Endothelial cell of umbilical vein (primary cell): ENCODE results near the gene KCNG1. TPM values are rescaled to one million over a fixed set of nuclear protein-coding genes. Genes with fewer than 3 reads are reported as not detected.

Source experiments
- BruUV-seq: library from RNA; stranded (reverse); fragments of 400-500 nt; replicated peaks from 2 replicates; lab custom pipeline; 2021; lab: Mats Ljungman, UMichigan
- CTCF ChIA-PET: fragments of 300-600, 350-600 bp; sonication (Branson Sonifier 250); formaldehyde crosslinking; loops from one replicate; lab custom pipeline; 2021; ENCODE audit warnings: antibody characterized with exemption, inconsistent platforms; lab: Charles Lee
- POLR2A ChIA-PET: fragments of 300-600, 350-600 bp; sonication (Branson Sonifier 250); formaldehyde crosslinking; loops from one replicate; lab custom pipeline; 2021; ENCODE audit warnings: antibody characterized with exemption, inconsistent platforms; lab: Charles Lee
- DNase-seq: peaks from one replicate; pipeline ENCODE4 v3.0.0-alpha.2; 2011; ENCODE audit warnings: low read depth, low spot score
- FAIRE-seq: peaks from 2 replicates; lab custom pipeline; 2011; peaks lifted over from hg19 to GRCh38; lab: Jason Lieb, UNC
- H2AFZ ChIP-seq: 2 replicates; pipeline ENCODE4 v1.6.0; 2012; ENCODE audit warnings: low read depth, low read length, control low read depth, inconsistent platforms
- H3K27ac ChIP-seq: 2 replicates; pipeline ENCODE4 v1.5.1; 2011; ENCODE audit warnings: low read depth, mild to moderate bottlenecking, control low read depth, low read length, moderate library complexity; ENCODE audit not compliant: insufficient read depth
- H3K27me3 ChIP-seq, 2 experiments: 2 replicates each; pipeline versions ENCODE4 v1.6.0 to v1.6.1; 2011; ENCODE audit warnings: low read length in 2 of 2, mixed read lengths in 1 of 2; ENCODE audit not compliant: control insufficient read depth in 2 of 2, insufficient read depth in 2 of 2
- H3K36me3 ChIP-seq, 2 experiments: 2 replicates in 1 of 2; 3 replicates in 1 of 2; pipeline ENCODE4 v1.5.1; 2011; ENCODE audit warnings: low read length in 2 of 2, mild to moderate bottlenecking in 1 of 2, moderate library complexity in 1 of 2; ENCODE audit not compliant: control insufficient read depth in 2 of 2, insufficient read depth in 2 of 2; ENCODE audit errors: extremely low read depth in 1 of 2
- H3K4me1 ChIP-seq: 3 replicates; pipeline ENCODE4 v1.5.1; 2011; ENCODE audit warnings: mild to moderate bottlenecking, low read length; ENCODE audit not compliant: control insufficient read depth, insufficient read depth; ENCODE audit errors: extremely low read depth
- H3K4me2 ChIP-seq: 2 replicates; pipeline ENCODE4 v1.6.1; 2011; ENCODE audit warnings: low read length, control low read depth, mixed read lengths; ENCODE audit not compliant: insufficient read depth
- H3K4me3 ChIP-seq, 3 experiments: fragments of 200-600 bp in 1 of 3; sonication (generic), shearing (Covaris generic) in 1 of 3; replicated peaks in 1 of 3; 2 replicates each; pipeline ENCODE4 v1.5.1; 2011 to 2016; ENCODE audit warnings: control low read depth in 3 of 3, low read length in 3 of 3, mild to moderate bottlenecking in 2 of 3, inconsistent platforms in 1 of 3, low read depth in 1 of 3, moderate library complexity in 1 of 3; ENCODE audit not compliant: insufficient read depth in 1 of 3
- H3K79me2 ChIP-seq: 2 replicates; pipeline ENCODE4 v1.6.0; 2012; ENCODE audit warnings: low read length, inconsistent platforms; ENCODE audit not compliant: control insufficient read depth, insufficient read depth
- H3K9ac ChIP-seq: replicated peaks from 2 replicates; pipeline ENCODE3; 2011; ENCODE audit warnings: low read length, control low read depth; ENCODE audit not compliant: insufficient read depth; ENCODE audit errors: extremely low read depth
- H3K9me1 ChIP-seq: replicated peaks from 3 replicates; pipeline ENCODE4 v1.6.0; 2011; ENCODE audit warnings: mild to moderate bottlenecking, low read length; ENCODE audit not compliant: control insufficient read depth, insufficient read depth; ENCODE audit errors: extremely low read depth
- H3K9me3 ChIP-seq: replicated peaks from 2 replicates; pipeline ENCODE4 v1.5.1; 2012; ENCODE audit warnings: low read length, inconsistent platforms; ENCODE audit not compliant: control insufficient read depth, insufficient read depth
- H4K20me1 ChIP-seq: replicated peaks from 2 replicates; pipeline ENCODE3; 2011; ENCODE audit warnings: mild to moderate bottlenecking, low read length; ENCODE audit not compliant: control insufficient read depth, insufficient read depth; ENCODE audit errors: extremely low read depth
- EZH2 ChIP-seq: IDR thresholded peaks from 2 replicates; pipeline ENCODE4 v1.6.1; 2012; ENCODE audit warnings: borderline replicate concordance, low read depth, mild to moderate bottlenecking, moderate library complexity, low read length, inconsistent platforms; ENCODE audit not compliant: severe bottlenecking
- GATA2 ChIP-seq: IDR thresholded peaks from 2 replicates; pipeline ENCODE4 v1.7.0; 2011; ENCODE audit warnings: low read depth, mild to moderate bottlenecking, moderate library complexity, mixed read lengths, low read length; ENCODE audit not compliant: insufficient read length, insufficient read depth
- POLR2AphosphoS5 ChIP-seq: IDR thresholded peaks from 2 replicates; pipeline ENCODE4 v1.6.1; 2012; ENCODE audit warnings: low read depth, mild to moderate bottlenecking, control low read depth, low read length, moderate library complexity; ENCODE audit not compliant: insufficient read depth
- dilution Hi-C: fragments of 300-500 bp; cut with MboI; formaldehyde crosslinking; loops from one replicate; pipeline ENCODE4 v1.15.0; 2019; ENCODE audit warnings: low sequenced_read_pairs; ENCODE audit not compliant: extremely low pct_ligation_motif_present
- intact Hi-C: fragments of 100-400 bp; cut with micrococcal nuclease; formaldehyde crosslinking; loops from one replicate; pipeline ENCODE4 v1.10.0; 2022
- polyA plus RNA-seq, 4 experiments: library from polyadenylated mRNA; depleted of rRNA in 3 of 4; stranded (reverse) in 3 of 4; unstranded in 1 of 4; fragments of >200 nt; gene quantifications; 2 replicates each; pipeline versions ENCODE4 v1.2.1 to v1.2.3, GENCODE V29; 2011 to 2012; ENCODE audit warnings: missing spikeins in 1 of 4
- total RNA-seq: library from RNA; stranded (reverse); gene quantifications from 2 replicates; pipeline ENCODE4 v1.2.3, GENCODE V29; 2021
- TF ChIP-seq, protein P1 (sequence below), 2 donors: IDR thresholded peaks; 1 replicate in 1 of 2; 2 replicates in 1 of 2; pipeline ENCODE4 v1.5.1; 2011; ENCODE audit warnings: low read length in 2 of 2, mild to moderate bottlenecking in 2 of 2, moderate library complexity in 2 of 2, control low read depth in 1 of 2, inconsistent platforms in 1 of 2, low read depth in 1 of 2; ENCODE audit not compliant: insufficient read depth in 1 of 2; ENCODE audit errors: extremely low read depth in 1 of 2

KCNG1 gene
- total and polyA plus RNA-seq, 2 donors (not counting 3 experiments of a cell fraction or from before 2014, with no cell fraction given) = 0.22 to 1.1 TPM

DNA sequence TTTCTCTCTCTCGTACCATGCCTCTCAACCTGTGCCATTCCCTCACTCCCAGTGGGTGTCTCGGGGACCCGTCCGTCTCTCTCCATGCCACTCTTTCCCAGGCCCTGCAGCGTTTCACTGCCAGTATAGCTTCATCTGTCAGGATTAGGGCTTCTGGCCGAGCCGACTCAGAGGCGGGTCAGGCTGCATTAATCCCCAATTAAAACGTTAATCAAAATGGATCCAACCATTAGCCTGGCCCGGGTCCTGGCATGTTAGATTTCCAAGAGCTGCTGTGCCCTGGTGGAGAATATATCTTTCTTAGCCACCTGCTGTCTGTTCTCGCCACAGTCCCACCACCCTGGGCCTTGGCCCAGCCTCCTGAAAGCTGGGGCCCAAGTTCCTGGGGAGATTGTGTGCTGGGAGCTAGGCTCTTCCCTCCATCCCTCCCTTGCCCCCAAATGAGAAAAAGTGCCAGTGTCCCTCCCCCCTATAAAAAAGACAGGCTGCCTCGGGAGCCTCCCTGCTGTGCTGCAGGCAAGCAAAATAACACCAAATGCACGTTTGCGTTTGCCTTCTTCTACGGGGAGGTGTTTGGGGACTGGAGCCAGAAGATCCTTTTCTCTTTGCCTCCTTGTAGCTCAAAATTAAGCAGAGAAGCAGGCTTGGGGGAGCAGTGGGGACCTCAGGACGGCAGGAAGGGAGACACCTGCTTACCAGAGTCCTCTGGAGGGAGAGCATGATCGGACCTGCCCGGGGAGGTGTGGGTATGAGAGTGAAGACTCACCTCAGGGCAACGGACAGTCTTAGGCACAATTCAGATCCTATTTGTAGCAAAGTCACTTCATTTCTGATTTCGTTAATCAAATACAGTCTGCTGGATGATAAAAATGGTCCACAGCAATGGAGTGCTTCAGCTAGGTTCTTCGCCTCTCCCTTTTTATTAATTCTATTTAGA is 3.0 kb downstream of the KCNG1 start:
- H3K4me1 ChIP-seq = peaks cover 6% of the 10 kb centered on the region
- H4K20me1 ChIP-seq = no peaks in the 10 kb centered on the region
- TF ChIP-seq, protein P1, sequence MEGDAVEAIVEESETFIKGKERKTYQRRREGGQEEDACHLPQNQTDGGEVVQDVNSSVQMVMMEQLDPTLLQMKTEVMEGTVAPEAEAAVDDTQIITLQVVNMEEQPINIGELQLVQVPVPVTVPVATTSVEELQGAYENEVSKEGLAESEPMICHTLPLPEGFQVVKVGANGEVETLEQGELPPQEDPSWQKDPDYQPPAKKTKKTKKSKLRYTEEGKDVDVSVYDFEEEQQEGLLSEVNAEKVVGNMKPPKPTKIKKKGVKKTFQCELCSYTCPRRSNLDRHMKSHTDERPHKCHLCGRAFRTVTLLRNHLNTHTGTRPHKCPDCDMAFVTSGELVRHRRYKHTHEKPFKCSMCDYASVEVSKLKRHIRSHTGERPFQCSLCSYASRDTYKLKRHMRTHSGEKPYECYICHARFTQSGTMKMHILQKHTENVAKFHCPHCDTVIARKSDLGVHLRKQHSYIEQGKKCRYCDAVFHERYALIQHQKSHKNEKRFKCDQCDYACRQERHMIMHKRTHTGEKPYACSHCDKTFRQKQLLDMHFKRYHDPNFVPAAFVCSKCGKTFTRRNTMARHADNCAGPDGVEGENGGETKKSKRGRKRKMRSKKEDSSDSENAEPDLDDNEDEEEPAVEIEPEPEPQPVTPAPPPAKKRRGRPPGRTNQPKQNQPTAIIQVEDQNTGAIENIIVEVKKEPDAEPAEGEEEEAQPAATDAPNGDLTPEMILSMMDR (IDR thresholded peaks at IDR 0.05; ENCODE audit: extremely low read depth in 1 of 2, insufficient read depth in 1 of 2, low read depth in 1 of 2, low read length in 2 of 2) = no peak
- TF ChIP-seq GATA2 (no peak), EZH2 (no peak), POLR2AphosphoS5 (no peak)
- H3K27me3 ChIP-seq = peaks cover 44 to 46% of the 10 kb centered on the region in 2 experiments
- no peaks in the 10 kb centered on the region for H3K36me3 ChIP-seq
- FAIRE-seq (no peak), DNase-seq (no peak)
- intact Hi-C loops (no loop called here), dilution Hi-C loops (no loop called here)
- H3K9me3 ChIP-seq = no peaks in the 10 kb centered on the region
- no TSS peak for BruUV-seq
- H3K9me1 ChIP-seq = no peaks in the 10 kb centered on the region
- H2AFZ ChIP-seq = no peak overlapping the region
- no peak overlapping the region for H3K27ac ChIP-seq
- no peak overlapping the region for H3K4me2 ChIP-seq
- no peak overlapping the region for H3K9ac ChIP-seq
- no peaks in the 10 kb centered on the region for H3K79me2 ChIP-seq
- ChIA-PET POLR2A (no interaction called here), CTCF (interaction anchor here (1.0 kb wide), 1 partner anchor 12 kb away, joined by 3 read pairs; no protein-coding TSS in a partner anchor)
- no peak overlapping the region for H3K4me3 ChIP-seq
